OCI-LY1 (cell line): Measurements from ENCODE around the gene PALMD.

ENCODE experiments used
- EZH2 ChIP-seq: fragments of 200-600 bp; sonication (generic), shearing (Covaris generic); IDR thresholded peaks from 2 replicates; pipeline ENCODE4 v1.8.0; 2017; ENCODE audit warnings: borderline replicate concordance, mixed run types, mild to moderate bottlenecking, antibody characterized with exemption, low read length, moderate library complexity, mixed read lengths
- TF ChIP-seq, protein P1 (sequence below): fragments of 200-600 bp; sonication (generic), shearing (Covaris generic); IDR thresholded peaks from 2 replicates; pipeline ENCODE4 v1.5.1; 2017; ENCODE audit warnings: mild to moderate bottlenecking, antibody characterized with exemption, low read length, moderate library complexity, mixed read lengths

DNA sequence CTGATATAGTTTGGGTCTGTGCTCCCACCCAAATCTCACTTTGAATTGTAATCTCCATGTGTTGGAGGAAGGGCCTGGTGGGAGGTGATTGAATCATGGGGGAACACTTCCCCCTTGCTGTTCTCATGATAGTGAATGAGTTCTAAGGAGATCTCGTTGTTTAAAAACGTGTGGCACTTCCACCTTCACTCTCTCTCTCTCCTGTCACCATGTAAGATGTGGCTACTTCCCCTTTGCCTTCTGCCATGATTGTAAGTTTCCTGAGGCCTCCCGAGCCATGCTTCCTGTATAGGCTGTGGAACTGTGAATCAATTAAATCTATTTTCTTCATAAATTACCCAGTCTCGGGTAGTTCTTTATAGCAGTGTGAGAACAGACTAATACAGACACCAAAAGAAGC, 80.1 kb downstream of the PALMD start:
- TF ChIP-seq, protein P1, sequence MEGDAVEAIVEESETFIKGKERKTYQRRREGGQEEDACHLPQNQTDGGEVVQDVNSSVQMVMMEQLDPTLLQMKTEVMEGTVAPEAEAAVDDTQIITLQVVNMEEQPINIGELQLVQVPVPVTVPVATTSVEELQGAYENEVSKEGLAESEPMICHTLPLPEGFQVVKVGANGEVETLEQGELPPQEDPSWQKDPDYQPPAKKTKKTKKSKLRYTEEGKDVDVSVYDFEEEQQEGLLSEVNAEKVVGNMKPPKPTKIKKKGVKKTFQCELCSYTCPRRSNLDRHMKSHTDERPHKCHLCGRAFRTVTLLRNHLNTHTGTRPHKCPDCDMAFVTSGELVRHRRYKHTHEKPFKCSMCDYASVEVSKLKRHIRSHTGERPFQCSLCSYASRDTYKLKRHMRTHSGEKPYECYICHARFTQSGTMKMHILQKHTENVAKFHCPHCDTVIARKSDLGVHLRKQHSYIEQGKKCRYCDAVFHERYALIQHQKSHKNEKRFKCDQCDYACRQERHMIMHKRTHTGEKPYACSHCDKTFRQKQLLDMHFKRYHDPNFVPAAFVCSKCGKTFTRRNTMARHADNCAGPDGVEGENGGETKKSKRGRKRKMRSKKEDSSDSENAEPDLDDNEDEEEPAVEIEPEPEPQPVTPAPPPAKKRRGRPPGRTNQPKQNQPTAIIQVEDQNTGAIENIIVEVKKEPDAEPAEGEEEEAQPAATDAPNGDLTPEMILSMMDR: no peak
- TF ChIP-seq EZH2: no peak
